GM18511 (cell line): Measurements from ENCODE around the gene GMIP.
A peak's percentile ranks its signal among the peaks of the same experiment; 100 is the strongest.

ENCODE experiments used
- ATAC-seq: cut with Tn5 transposase; IDR thresholded peaks from one replicate; pipeline ENCODE4 v1.9.1; 2021; ENCODE audit warnings: mild to moderate bottlenecking, moderate library complexity; ENCODE audit not compliant: unreplicated experiment

The GMIP gene

DNA sequence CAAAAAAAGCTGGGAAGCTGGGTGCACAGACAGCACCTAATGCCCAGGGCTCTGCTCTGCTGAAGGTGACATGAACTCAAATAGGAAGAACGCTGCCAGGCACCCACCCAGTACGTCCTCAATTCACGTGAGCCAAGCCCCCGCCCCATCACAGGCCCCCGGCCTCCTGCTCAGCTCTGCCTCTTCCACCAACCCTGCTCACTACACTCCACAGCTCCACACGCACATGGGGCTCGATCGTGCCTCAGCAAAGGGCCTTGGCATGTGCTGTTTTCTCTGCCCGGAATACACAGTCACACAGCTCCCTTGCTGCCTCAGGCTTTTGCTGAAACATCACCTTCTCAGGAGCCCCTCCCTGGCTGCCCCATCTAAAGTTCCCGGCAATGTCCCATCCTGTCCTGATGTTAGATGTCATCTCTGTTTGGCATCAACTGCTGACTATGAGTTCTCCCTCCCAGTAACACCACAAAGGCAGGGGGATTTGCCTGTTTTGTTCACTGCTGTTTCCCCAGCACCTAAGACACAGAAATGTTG lies 17.8 kb upstream of the GMIP start:
- ATAC-seq: no peak

DNA sequence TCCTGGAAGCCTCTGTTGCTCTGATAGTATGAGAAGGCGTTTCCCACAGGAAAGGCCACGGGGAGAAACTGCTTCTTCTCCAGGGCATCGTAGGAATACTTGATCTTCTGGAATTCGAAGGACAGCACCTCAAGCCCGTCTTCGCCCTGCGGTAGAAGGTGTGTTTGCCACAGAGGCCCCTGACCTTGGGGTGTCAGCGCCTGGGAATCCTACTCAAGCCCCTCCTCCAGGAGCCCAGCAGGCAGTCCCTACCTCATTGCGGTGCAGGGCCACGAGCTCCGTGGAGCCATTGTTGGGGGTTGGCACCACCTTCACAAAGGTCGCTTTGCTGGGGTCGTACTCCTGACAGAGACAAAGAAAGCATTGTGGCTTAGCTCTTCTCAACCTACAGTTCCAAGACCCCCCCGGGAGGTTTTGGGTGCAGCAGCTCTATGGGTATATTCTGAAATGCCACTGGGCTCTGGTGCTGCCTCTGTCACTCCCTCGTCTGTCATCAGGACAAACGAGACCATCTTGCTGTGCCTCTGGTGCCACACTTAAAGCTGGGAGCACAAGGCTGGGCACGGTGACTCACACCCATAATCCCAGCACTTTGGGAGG lies 16.3 kb upstream of the GMIP start:
- no peak for ATAC-seq

DNA sequence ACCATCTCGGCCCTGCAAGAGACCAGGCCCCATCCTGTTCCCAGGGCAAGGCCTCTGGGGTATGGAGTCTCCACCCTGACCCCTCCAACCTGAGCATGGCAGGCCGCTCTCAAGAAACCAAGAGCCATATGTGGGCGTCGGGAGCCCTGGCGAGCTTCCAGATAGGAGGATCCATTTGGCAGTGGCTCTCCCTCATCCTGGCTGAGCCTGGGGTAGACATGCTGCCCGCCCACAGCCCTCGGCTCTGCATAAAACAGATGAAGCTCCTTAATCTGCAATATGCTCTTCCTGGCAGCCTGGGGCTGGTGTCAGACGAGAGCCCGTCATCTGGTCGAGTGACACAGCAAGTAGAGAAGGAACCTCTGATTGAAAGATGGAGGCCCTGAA lies 13.9 kb upstream of the GMIP start:
- ATAC-seq: no peak

DNA sequence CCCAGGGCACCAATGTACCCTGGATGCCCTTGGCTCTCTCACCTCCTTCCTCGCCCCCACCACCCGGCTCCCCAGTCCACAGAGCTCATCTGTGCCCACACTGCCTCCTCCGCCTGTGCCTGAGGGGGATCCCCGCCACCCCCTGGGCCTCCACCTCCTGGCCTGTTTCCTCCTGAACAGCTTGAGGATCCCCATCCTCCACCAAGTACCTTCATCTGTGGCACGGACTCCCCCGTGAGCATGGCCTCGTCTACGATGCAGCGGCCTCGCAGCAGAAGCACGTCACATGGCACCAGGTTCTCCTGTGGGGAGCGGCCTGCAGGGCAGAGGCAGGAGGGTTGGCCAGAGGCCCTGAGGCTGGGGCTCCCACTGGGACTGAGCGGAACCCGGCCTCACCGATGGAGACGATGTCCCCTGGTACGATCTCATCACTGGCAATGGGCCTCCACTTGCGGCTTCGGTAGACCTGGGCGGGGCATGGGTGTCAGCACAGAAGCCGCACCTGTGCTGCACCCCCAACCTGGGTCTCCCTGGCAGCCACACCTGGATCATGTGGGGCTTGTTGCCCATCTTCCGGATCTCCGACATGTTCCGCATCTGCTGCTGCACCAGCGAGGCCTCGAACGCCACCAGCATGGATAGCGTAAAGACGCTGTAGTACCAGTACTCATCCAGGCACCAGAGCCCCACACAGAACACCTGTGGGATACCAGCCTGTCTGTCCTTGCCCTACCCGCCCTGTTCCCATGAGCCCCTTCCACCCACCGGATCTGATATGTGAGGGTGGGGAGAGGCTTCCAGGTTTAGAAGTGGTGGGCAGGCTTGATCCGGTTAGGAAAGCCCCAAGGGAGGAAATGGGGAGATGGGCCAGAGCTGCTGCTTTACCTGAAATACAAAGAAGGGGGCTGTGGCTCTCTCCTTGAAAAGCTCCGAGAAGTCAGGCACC lies 13.3 kb upstream of the GMIP start:
- no peak for ATAC-seq

DNA sequence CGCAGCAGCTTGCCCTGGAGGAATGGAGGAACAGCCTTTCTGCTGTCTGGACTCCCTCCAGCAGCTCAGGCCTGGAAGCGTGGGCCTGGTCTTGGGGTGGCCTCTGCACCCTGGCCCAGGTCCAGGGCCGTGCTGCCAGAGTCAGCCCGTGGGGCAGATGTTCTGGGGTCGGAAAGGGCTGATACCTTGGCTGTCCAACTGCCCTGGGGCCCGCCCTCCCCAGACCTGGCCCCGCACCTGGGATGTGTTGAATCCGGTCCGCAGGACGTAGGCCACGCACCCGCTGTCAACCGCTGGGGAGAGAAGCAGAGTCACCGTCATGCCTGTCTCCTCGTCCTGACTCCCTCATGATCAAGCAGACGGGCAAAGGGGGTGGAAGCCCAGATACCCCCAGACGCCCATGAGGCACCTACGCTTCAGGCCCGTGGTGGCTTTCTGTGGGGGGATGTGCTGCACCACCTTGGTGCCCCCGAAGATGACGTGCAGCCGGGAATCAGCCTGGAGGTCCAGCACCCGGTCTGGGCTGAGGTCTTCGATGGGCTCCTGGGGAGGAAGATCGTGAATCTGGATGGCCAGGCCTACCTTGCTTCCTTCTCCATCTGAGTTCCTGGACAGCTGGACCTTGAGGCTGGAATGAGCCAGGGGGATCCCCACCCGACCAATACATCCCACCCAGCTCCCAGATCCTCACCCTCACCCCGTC lies 12.3 kb upstream of the GMIP start:
- ATAC-seq: no peak

DNA sequence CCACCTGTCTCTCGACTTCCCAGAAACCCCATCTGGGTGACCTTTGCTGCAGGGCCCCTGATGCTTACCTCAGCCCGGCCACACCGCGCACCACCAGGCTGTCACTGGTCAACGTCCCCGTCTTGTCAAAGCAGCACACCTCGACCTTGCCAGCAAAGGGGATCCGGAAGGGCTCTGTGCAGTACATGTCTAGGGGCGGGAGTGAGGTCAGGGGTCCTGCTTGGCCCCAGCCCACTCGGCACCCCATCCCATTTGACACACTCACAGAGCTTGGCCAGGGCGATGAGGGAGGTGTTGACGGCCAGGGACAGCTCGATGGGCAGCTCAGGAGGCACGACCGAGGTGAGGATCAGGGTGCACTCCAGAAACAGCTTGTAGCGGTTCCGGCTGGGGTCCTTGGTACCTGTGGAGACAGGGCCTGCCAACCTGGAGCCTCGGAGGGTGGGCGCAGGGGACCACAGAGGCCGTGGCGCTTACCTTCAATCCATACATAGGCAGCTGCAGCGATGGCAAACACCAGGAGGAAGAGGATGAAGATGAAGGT lies 11.7 kb upstream of the GMIP start:
- no peak for ATAC-seq

DNA sequence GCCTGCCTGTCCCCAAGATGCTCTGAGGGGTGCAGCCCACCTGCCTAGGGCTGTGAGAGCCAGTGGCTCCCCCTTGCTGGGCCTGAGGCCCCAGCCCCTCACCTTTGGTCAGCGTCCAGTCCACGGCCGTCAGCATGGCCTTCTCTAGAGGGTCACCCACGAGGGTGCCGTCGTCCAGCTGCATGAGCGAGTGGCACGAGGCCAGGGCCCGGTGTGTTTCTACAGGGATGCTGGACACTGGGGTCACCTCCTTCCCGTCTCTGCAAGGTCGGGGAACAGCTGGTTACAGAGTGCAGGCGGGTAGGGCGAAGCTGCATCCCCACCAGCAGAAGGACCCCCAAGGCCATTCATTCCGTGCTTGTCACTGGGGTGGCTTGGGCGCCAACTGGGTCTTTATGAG lies 11.0 kb upstream of the GMIP start:
- ATAC-seq: no peak

DNA sequence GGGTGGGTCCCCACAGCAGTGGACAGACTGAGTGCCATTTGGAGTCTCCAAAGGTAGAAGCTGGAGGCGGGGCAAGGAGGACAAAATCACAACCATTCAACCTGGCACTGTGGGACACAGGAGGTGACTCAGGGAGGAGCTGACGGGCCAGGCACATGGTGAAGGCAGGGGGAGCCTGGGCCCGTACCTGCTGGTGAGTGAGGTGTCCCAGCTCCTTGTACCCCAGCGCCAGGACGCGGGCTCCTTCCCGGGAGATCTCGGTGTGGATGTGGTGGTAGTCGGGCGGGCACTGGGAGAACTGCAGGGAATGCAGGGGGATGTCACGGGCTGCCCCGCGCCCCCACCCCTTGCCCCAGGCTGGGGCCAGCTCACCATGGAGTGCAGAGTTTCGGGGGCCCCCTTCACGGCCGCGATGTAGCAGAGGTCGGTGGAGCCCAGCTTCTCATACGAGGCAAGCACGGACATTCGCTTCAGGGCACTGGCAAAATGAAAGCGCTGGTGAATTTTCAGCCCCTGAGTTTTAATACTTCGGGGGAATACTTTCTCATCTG lies 10.2 kb upstream of the GMIP start:
- ATAC-seq: no peak

DNA sequence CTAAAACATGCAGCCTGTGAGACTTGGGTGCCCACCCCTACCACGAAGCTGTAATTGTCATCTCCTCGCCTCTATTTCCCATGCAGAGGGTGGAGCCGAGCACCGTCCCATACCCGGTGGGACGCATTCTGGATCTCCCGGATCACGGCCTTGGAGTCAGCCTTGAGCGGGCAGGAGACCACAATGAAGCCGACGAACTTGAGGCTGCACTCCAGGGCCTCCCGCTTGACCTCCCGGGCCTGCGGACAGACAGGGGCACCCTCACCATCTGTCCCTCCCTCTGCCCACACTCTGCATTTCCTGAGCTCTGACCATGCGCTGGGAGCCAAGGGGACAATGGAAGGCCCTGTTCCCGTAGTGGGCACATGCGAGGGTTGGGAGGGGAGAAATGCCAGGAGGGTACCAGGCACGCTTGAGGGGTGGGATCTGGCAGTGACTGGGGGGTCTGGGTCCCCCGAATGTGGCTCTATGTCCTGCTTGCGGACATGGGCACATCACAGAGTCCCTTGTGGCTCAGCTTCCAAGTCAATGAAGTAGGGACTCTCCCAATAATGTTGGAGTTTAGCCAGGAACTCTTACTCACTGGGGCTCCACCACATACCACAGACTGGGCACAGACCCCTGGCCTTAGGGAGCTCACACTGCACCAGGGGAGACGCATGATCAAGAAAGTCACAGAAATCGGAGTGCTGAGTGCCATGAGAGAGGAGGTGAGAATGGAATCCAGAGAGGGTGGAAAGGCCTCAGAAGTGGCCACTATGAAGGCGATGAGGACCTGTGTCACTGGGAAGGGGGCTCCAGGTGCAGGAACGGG lies 9.2 kb upstream of the GMIP start:
- ATAC-seq: no peak

DNA sequence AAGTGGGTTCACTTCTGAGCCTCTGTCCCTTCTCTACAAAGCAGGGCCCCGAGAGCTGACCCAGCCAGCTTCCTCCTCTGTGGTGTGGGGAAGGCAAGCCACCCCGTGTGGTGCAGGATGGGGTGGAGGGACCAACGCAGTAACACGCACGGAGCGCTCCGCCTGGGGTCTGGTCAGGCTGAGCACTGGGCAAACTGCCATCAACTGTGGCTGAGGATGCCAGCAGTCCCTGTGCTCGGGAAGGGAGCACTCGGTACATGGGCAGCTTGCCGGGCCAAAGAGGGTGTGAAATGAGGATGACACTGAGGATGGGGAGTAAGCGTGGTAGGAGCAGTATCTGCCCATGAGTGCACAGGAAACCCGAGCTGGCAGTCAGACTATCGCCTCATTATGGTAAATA lies 7.6 kb upstream of the GMIP start:
- no peak for ATAC-seq

DNA sequence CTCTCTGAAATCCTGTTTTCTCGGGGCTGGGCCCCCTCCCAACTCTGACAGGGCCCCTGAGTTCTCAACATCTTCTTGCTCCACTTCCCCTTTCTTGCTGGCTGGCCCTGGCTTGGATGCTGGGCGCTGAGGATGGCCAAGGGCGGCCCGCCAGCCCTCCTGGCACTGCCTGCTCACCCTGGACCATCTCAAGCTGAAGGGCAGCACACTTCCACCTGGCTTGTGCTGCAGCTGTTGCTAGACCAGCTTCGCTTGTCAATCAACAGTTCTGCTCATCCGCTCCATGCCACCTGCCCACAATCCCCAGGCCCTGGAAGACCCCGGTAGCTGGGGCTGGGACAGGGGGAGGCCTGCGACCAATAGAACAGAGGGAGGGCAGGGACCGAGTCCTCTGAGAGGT lies 6.9 kb upstream of the GMIP start:
- ATAC-seq: no peak

DNA sequence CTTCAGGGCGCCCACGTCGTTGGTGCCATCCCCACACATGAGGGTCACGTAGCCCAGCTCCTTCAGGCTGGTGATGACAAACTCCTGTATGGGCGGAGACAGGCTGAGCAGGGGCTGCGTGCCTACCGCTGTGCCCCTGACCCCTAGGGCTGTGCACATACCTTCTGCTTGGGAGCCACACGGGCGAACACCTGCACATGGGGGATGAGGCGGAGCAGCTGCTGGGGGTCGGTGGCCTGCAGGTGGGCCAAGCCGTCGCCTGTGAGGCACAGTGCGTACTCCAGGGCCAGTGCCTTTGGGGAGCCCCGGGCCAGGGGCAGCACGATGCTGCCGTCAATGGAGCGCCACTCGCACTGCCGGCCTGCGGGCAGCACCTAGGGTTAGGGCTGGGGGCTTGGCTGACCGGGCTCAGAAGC lies 6.1 kb upstream of the GMIP start:
- no peak for ATAC-seq

DNA sequence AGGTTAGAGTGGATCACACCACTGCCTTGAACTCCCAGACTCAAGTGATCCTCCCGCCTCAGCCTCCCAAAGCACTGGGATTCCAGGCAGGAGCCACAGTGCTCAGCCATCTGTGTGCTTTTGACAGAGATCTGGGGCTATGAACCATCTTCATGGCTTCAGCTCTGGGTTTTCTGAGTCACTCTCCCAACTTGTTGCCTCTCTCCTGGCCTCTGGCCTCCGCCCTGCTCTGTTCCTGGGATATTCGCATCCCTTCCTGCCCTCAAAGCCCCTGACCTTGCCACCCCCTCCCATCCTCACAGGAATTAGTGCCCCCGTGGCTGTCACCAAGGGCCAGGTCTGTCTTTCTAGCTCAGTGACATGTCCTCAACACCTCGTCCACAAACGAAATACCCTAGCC lies 5.7 kb upstream of the GMIP start:
- no peak for ATAC-seq

DNA sequence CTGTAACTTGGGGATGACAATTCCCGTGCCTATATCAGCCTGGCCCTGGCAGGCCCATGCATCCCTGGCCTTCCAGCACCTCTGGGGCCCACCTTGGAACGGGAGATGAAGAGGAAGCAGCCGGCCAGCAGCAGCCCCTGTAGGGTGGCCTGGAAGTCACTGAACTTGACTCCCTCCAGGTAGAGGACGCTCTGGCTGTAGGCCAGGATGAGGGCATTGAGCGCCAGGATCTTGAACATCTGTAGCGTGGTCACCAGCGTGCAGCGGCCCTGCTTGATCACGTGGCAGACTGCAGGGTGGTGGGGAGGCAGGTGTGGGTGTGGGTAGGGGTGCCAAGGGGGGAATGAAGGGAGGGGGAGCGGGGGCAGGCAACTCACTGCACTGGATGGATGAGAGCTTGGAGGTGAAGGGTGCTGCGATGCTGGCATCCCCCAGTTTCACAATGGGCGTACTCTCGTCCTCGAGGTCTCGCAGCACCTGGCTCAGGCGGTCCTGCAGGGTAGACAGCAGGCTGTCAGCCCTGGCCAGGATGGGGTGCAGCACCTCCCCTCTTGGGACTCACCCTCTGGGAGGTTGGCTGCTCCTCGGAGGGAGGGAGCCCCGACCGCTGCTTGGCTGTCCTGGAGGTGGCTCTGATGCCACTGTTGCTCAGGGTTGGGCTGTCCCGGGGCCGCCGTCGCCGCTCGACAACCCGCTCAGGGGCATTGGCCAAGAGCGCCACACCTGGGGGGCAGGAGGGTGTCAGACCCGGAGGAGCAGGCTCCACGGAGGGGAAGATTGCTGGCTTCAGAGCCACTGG lies 3.8 kb upstream of the GMIP start:
- ATAC-seq: no peak

DNA sequence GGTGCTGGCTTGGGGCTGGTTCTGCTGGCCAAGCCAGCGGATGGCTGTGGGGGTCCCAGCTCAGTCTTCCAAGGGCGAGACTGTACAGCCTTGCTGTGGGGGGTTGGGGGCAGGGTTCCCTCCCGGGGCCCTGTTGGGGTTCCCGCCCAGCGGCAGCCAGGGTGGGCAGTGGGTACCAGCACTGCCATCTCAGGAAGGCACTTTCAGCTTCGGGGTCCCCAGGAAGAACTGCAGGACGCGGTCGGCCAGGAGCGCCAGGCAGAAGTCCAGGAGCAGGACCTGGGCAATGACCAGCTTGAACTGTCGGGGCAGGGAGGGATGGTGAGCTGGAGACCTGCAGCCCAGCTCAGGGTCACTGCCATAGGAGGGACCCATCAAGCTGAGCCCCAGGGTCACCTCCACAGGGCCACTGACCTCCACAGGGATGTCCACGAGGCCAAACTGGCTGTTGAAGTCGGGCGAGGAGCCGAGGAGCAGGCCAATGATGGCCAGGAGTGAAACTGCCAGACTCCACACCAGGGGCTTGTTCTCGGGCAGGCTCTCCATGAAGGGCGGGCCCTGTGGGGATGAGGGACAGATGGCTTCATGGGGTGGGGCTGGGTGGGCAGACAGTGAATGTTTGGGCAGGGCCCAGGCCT lies 1.9 kb upstream of the GMIP start:
- ATAC-seq: no peak

DNA sequence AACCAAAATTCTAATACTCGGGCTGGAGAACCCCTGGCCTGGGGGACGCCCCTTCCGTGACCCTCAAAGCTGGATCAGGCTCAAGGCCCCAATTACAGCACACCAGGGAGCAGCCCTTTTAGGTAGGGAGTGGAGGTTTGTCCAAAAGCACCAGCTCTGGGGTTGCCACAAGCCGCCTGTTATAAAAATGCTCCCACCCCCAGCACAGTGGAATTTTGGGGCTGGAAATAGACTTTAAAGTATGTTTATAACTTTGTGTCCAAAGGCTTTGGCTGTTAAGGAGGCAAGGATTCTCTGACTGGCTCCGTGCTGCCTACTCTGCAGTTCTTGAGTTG lies 564 bp upstream of the GMIP start:
- ATAC-seq: no peak

DNA sequence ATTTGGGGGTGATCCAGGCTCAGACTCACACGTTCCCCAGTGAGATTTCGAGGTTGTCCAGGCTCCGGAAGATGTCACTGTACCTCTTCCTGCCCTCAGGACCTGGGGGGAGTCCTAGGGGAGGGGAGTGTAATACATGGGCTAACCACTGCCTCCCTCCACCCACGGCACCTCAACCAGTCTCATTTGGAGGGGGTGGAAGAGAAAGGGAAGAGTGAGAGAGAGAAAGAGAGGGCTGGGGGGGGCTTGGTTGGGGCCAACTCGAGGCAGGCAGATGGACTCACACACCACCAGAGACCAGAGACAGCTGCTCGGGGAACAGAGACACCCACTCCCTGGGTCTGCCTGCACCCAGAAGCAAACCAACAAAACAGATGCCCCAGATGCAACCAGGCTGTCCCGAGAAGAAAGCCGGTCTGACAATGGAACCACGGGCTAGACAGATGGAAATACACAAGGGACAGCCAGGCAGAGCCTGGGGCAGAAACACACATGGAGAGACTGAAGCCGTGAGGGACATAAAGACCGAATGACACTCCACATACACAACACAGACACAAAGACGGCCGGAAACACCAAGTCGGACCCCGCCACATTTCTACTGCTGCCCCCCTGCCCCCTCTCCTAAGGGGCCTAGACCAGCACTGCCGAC lies 825 bp downstream of the GMIP start:
- peak; percentile 34 for ATAC-seq

DNA sequence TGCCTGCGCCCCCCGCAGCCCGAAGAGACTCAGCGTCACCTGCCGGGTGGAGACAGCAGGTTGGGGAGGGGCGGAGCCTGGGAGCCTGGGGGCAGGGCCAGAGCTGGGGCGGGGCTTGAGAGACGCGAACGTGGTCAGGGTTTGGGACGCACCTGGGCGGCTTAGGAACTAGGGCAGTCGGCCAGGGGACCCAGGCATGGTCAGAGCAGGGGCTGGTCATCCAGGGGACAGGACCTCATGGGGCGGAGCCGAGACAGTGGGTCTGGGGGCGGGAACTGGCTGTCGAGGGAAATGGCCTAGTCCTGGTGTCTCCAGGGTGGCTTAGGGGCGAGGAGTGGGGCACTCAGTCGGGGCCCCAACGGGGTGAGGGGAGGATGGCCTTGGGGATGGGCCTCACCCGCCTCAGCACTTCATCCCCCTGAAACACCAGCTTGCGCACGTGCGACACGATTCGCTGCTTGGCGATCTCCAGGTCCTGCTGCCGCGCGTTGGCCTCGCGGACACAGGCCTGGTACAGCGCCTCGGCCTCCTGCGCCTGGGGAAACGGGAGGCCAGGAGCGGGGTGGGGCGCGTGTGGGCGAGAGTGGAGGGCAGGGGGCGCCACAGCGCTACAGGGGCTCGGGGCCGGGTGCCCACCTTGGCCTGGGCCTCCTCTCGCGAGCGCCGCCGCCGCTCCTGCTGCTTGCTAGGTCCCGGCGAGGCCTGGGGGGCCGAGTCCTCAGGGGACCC lies 5.8 kb downstream of the GMIP start:
- ATAC-seq: no peak
